A673 (cell line): ENCODE measurements around the gene PPHLN1. TPM values are rescaled to one million over a fixed set of nuclear protein-coding genes. Genes with fewer than 3 reads are reported as not detected.

Source experiments
- BruUV-seq: library from RNA; stranded (reverse); fragments of 400-500 nt; replicated peaks from 2 replicates; lab custom pipeline; 2021; lab: Mats Ljungman, UMichigan
- CTCF ChIA-PET: fragments of 300-600 bp; sonication (Branson Sonifier 250); formaldehyde crosslinking; loops from one replicate; lab custom pipeline; 2022; ENCODE audit warnings: antibody characterized with exemption; lab: Charles Lee
- POLR2A ChIA-PET: fragments of 300-600 bp; sonication (Branson Sonifier 250); formaldehyde crosslinking; loops from one replicate; lab custom pipeline; 2022; ENCODE audit warnings: antibody characterized with exemption; ENCODE audit not compliant: low non-redundant PET; lab: Charles Lee
- DNase-seq: peaks from one replicate; pipeline ENCODE4 v3.0.0-alpha.2; 2015; ENCODE audit warnings: low spot score
- H3K27ac ChIP-seq: fragments of 200-600 bp; sonication (generic); 2 replicates; pipeline ENCODE4 v1.5.1; 2016; ENCODE audit warnings: mixed run types, low read depth, mild to moderate bottlenecking, mixed read lengths, antibody characterized with exemption, low read length; ENCODE audit not compliant: poor library complexity, severe bottlenecking
- H3K27me3 ChIP-seq: fragments of 200-600 bp; sonication (generic); replicated peaks from 2 replicates; pipeline ENCODE4 v1.6.1; 2017; ENCODE audit warnings: mixed run types, low read depth, mild to moderate bottlenecking, mixed read lengths, antibody characterized with exemption, low read length; ENCODE audit not compliant: insufficient read depth, poor library complexity
- H3K36me3 ChIP-seq: fragments of 200-600 bp; sonication (generic); 2 replicates; pipeline ENCODE4 v1.6.1; 2016; ENCODE audit warnings: mixed run types, mild to moderate bottlenecking, mixed read lengths, antibody characterized with exemption, low read length; ENCODE audit not compliant: insufficient read depth, poor library complexity, severe bottlenecking
- H3K4me1 ChIP-seq: fragments of 200-600 bp; sonication (generic); 2 replicates; pipeline ENCODE4 v1.6.1; 2017; ENCODE audit warnings: mixed run types, mild to moderate bottlenecking, mixed read lengths, antibody characterized with exemption, low read length; ENCODE audit not compliant: insufficient read depth, poor library complexity, severe bottlenecking
- H3K4me3 ChIP-seq: fragments of 200-600 bp; sonication (generic); 2 replicates; pipeline ENCODE4 v1.5.1; 2016; ENCODE audit warnings: low read depth, mixed run types, mild to moderate bottlenecking, mixed read lengths, low read length; ENCODE audit not compliant: poor library complexity, severe bottlenecking
- H3K9me3 ChIP-seq: fragments of 200-600 bp; sonication (generic); 2 replicates; pipeline ENCODE4 v1.6.1; 2016; ENCODE audit warnings: mixed run types, low read depth, mild to moderate bottlenecking, mixed read lengths, antibody characterized with exemption, low read length; ENCODE audit not compliant: poor library complexity, severe bottlenecking
- EZH2 ChIP-seq: fragments of 200-600 bp; sonication (generic); IDR thresholded peaks from 2 replicates; pipeline ENCODE4 v1.6.1; 2017; ENCODE audit warnings: borderline replicate concordance, low read depth, mild to moderate bottlenecking, mixed read lengths, antibody characterized with exemption, low read length; ENCODE audit not compliant: poor library complexity, severe bottlenecking
- intact Hi-C: fragments of 100-400 bp; cut with micrococcal nuclease; formaldehyde crosslinking; loops from one replicate; pipeline ENCODE4 v1.10.0; 2022; ENCODE audit not compliant: unreplicated experiment
- total RNA-seq: library from RNA; stranded (reverse); gene quantifications from 2 replicates; pipeline ENCODE4 v1.2.3, GENCODE V29; 2021
- TF ChIP-seq, protein P1 (sequence below): fragments of 300-800, 200-600 bp; sonication (generic); conservative IDR thresholded peaks from 2 replicates; pipeline ENCODE4 v1.5.1; 2017; ENCODE audit warnings: low read depth, mild to moderate bottlenecking, antibody characterized with exemption, low read length, moderate library complexity, mixed read lengths

PPHLN1 gene
- total RNA-seq, 1 experiment from 2014 or later: 90.1 TPM

DNA sequence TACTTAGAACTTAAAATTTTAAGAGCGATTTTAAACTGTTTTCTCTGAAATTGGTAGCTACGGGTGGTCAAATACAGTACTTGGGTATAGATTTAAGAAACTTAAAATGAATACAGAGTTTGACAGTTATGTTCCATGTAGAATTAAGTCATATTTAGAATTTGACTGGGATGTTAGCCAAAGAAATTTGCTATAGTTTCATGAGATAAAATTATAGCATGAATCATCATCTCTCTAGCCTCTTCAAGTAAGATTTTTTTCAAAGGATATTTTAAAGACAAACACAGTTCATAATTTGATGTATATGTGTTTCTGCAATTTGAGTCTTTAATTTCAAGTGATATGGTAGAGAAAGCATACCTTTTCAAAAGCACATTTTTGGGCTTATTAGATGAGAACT, 41.1 kb upstream of the PPHLN1 start:
- intact Hi-C loops: no loop called here
- BruUV-seq: no TSS peak
- CTCF ChIA-PET: no interaction called here

GRCh38 chr12:42285431-42285830, 40.5 kb upstream of the PPHLN1 start:
- peaks cover 18% of the 10 kb centered on the region for H3K4me1 ChIP-seq
- H3K4me3 ChIP-seq: no peak overlapping the region
- no peaks in the 10 kb centered on the region for H3K9me3 ChIP-seq
- no peak overlapping the region for H3K27ac ChIP-seq
- no peaks in the 10 kb centered on the region for H3K36me3 ChIP-seq
- ChIA-PET CTCF (no interaction called here), POLR2A (no interaction called here)
- no peaks in the 10 kb centered on the region for H3K27me3 ChIP-seq
- no TSS peak for BruUV-seq
- TF ChIP-seq, protein P1, sequence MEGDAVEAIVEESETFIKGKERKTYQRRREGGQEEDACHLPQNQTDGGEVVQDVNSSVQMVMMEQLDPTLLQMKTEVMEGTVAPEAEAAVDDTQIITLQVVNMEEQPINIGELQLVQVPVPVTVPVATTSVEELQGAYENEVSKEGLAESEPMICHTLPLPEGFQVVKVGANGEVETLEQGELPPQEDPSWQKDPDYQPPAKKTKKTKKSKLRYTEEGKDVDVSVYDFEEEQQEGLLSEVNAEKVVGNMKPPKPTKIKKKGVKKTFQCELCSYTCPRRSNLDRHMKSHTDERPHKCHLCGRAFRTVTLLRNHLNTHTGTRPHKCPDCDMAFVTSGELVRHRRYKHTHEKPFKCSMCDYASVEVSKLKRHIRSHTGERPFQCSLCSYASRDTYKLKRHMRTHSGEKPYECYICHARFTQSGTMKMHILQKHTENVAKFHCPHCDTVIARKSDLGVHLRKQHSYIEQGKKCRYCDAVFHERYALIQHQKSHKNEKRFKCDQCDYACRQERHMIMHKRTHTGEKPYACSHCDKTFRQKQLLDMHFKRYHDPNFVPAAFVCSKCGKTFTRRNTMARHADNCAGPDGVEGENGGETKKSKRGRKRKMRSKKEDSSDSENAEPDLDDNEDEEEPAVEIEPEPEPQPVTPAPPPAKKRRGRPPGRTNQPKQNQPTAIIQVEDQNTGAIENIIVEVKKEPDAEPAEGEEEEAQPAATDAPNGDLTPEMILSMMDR: no peak
- no peak for TF ChIP-seq EZH2
- DNase-seq: no peak
- intact Hi-C loops: no loop called here

More for the DNA sequence above, 41.1 kb upstream of the PPHLN1 start:
- no peaks in the 10 kb centered on the region for H3K27me3 ChIP-seq
- POLR2A ChIA-PET: no interaction called here
- TF ChIP-seq, protein P1: no peak
- no peak for TF ChIP-seq EZH2
- peaks cover 18% of the 10 kb centered on the region for H3K4me1 ChIP-seq
- no peaks in the 10 kb centered on the region for H3K9me3 ChIP-seq
- no peak for DNase-seq
- H3K4me3 ChIP-seq: no peak overlapping the region
- H3K27ac ChIP-seq: no peak overlapping the region
- no peaks in the 10 kb centered on the region for H3K36me3 ChIP-seq

GRCh38 chr12:42286741-42287140, 39.2 kb upstream of the PPHLN1 start:
- TF ChIP-seq, protein P1: no peak
- TF ChIP-seq EZH2: no peak
- no TSS peak for BruUV-seq
- peaks cover 18% of the 10 kb centered on the region for H3K4me1 ChIP-seq
- ChIA-PET POLR2A (no interaction called here), CTCF (no interaction called here)
- no peak overlapping the region for H3K4me3 ChIP-seq
- DNase-seq: no peak
- H3K9me3 ChIP-seq: no peaks in the 10 kb centered on the region
- intact Hi-C loops: no loop called here
- no peaks in the 10 kb centered on the region for H3K36me3 ChIP-seq
- no peaks in the 10 kb centered on the region for H3K27me3 ChIP-seq
- H3K27ac ChIP-seq: no peak overlapping the region
